ENCODE results near the gene NAA15.

DNA sequence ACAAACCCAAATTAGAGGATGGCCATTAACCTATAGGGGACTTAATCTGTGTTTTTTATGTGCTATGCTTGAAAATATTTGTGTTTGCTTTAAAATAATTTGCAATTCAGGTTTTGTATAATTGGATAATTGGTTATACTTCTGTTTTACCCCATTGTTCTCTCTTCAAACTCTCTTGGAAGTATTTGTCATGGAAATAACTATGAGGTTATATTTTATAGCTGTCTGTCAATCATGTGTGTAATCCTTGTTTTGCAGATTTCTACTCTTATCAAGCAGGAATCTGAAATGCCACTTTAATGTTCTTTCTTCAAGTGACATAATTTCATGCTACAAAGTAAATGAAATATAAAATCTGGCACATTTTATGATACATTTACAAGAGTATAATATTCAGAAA lies 16.3 kb downstream of the NAA15 start:
- TF ChIP-seq EZH2 (IDR thresholded peaks at IDR 0.05; ENCODE audit: low read depth, low read length, severe bottlenecking) = no peak
- TF ChIP-seq, protein P1, sequence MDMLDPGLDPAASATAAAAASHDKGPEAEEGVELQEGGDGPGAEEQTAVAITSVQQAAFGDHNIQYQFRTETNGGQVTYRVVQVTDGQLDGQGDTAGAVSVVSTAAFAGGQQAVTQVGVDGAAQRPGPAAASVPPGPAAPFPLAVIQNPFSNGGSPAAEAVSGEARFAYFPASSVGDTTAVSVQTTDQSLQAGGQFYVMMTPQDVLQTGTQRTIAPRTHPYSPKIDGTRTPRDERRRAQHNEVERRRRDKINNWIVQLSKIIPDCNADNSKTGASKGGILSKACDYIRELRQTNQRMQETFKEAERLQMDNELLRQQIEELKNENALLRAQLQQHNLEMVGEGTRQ (IDR thresholded peaks at IDR 0.05; ENCODE audit: low read length) = no peak
- TF ChIP-seq SUZ12 (IDR thresholded peaks at IDR 0.05; ENCODE audit: low read length) = no peak
- TF ChIP-seq TAF1 (IDR thresholded peaks at IDR 0.05; ENCODE audit: low read depth, low read length) = no peak
- no peak for TF ChIP-seq SP1 (IDR thresholded peaks at IDR 0.05; ENCODE audit: low read depth, low read length)
- no peak for TF ChIP-seq GABPA (IDR thresholded peaks at IDR 0.05; ENCODE audit: borderline replicate concordance, insufficient read depth, low read length)
- no peak for TF ChIP-seq POLR2AphosphoS5 (IDR thresholded peaks at IDR 0.05; ENCODE audit: low read depth, low read length)

All from H1 (cell line).